ENCODE measurements around the gene SERPINB7. TPM values are rescaled to one million over a fixed set of nuclear protein-coding genes. Genes with fewer than 3 reads are reported as not detected.

The SERPINB7 gene
- total and polyA plus RNA-seq, 10 of the 15 experiments (the other 5 are each of a cell fraction or from before 2014, with no cell fraction given): not detected

DNA sequence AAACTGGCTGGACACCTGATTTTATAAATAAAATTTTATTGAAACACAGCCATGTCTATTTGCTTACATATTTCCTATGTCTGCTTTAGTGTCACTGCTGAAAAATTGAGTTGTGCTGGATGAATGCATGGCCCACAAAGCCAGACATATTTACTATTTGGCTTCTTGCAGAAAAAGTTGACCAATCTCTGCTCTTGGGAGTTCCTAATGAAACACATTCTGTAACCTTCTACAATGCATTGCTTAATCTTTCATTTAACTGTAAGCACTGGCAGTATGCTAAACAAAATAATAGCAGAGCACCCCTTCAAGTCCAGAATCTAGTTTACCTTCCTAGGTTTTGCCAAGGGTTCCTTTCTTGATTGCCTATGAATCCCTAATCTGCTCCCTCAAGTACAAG lies 17.7 kb upstream of the SERPINB7 start:
- no peak overlapping the region for H3K9ac ChIP-seq (ENCODE audit: control insufficient read depth, insufficient read depth, low read length)
- DNase-seq (ENCODE audit: low read depth, low spot score) (no peak), FAIRE-seq (no peak), ATAC-seq (no peak)
- no peak overlapping the region for H3K27ac ChIP-seq (ENCODE audit: control insufficient read depth, insufficient read depth)
- H3K4me3 ChIP-seq: no peak overlapping the region
- SMC1A ChIA-PET (ENCODE audit: uncharacterized antibody, unreplicated experiment): interaction anchor here (0.6 kb wide), 1 partner anchor 14 kb away, joined by 3 read pairs; no protein-coding TSS in a partner anchor
- H2AFZ ChIP-seq (ENCODE audit: control insufficient read depth, low read depth, low read length): no peak overlapping the region
- H3K4me1 ChIP-seq (ENCODE audit: control insufficient read depth, insufficient read depth, low read length): no peaks in the 10 kb centered on the region
- no peaks in the 10 kb centered on the region for H3K36me3 ChIP-seq (ENCODE audit: control insufficient read depth in 2 of 2, insufficient read depth in 2 of 2, low read length in 1 of 2)
- H3K27me3 ChIP-seq (replicated peaks in 1 of 2; ENCODE audit: control insufficient read depth in 2 of 2, insufficient read depth in 2 of 2, low read length in 1 of 2): peaks cover 0 to 1% of the 10 kb centered on the region in 2 experiments; a peak in 2 of 4 replicates
- no peaks in the 10 kb centered on the region; the same call in 2 of the 3 replicates for H3K9me3 ChIP-seq (replicated peaks; ENCODE audit: control insufficient read depth, insufficient read depth, low read length)
- CTCF ChIA-PET: interaction anchor here (0.7 kb wide), 1 partner anchor 239 kb away, joined by 4 read pairs; no protein-coding TSS in a partner anchor
- H4K20me1 ChIP-seq (ENCODE audit: control insufficient read depth, insufficient read depth): no peaks in the 10 kb centered on the region
- TF ChIP-seq, protein P1, sequence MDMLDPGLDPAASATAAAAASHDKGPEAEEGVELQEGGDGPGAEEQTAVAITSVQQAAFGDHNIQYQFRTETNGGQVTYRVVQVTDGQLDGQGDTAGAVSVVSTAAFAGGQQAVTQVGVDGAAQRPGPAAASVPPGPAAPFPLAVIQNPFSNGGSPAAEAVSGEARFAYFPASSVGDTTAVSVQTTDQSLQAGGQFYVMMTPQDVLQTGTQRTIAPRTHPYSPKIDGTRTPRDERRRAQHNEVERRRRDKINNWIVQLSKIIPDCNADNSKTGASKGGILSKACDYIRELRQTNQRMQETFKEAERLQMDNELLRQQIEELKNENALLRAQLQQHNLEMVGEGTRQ (IDR thresholded peaks at IDR 0.05; ENCODE audit: borderline replicate concordance, low read depth, low read length): no peak
- BruUV-seq (replicated peaks): no TSS peak
- intact Hi-C loops (cut with micrococcal nuclease; ENCODE audit: unreplicated experiment) (no loop called here), in situ Hi-C loops (cut with MboI) (no loop called here)
- POLR2A ChIA-PET: no interaction called here
- RAD21 ChIA-PET (ENCODE audit: unreplicated experiment): no interaction called here
- no peak overlapping the region for H3K4me2 ChIP-seq (ENCODE audit: control insufficient read depth, insufficient read depth)
- H3K79me2 ChIP-seq (ENCODE audit: control insufficient read depth, insufficient read depth, low read length): no peaks in the 10 kb centered on the region

- TF ChIP-seq ZNF592 (IDR thresholded peaks at IDR 0.05) (no peak), SMAD1 (IDR thresholded peaks at IDR 0.05; ENCODE audit: low read depth, partially characterized antibody) (no peak), FOXK2 (IDR thresholded peaks at IDR 0.05) (no peak), SP1 (IDR thresholded peaks at IDR 0.05; ENCODE audit: low read depth, low read length) (no peak), SREBF1 (IDR thresholded peaks at IDR 0.05; ENCODE audit: low read length) (no peak), RAD51 (IDR thresholded peaks at IDR 0.05) (no peak), EZH2 (IDR thresholded peaks at IDR 0.05; ENCODE audit: borderline replicate concordance, control insufficient read depth, low read depth, low read length) (no peak)
- RAD21 ChIA-PET (ENCODE audit: unreplicated experiment): no interaction called here
- Histone ChIP-seq H3K27ac (ENCODE audit: control insufficient read depth, insufficient read depth) (no peak overlapping the region), H3K4me1 (ENCODE audit: control insufficient read depth, insufficient read depth, low read length) (no peaks in the 10 kb centered on the region), H3K4me2 (ENCODE audit: control insufficient read depth, insufficient read depth) (no peak overlapping the region), H4K20me1 (ENCODE audit: control insufficient read depth, insufficient read depth) (no peaks in the 10 kb centered on the region), H3K36me3 (ENCODE audit: control insufficient read depth in 2 of 2, insufficient read depth in 2 of 2, low read length in 1 of 2) (no peaks in the 10 kb centered on the region), H3K27me3 (replicated peaks in 1 of 2; ENCODE audit: control insufficient read depth in 2 of 2, insufficient read depth in 2 of 2, low read length in 1 of 2) (no peaks in the 10 kb centered on the region; a peak in 1 of 4 replicates), H2AFZ (ENCODE audit: control insufficient read depth, low read depth, low read length) (no peak overlapping the region), H3K79me2 (ENCODE audit: control insufficient read depth, insufficient read depth, low read length) (no peaks in the 10 kb centered on the region), H3K9ac (ENCODE audit: control insufficient read depth, insufficient read depth, low read length) (no peak overlapping the region), H3K9me3 (replicated peaks; ENCODE audit: control insufficient read depth, insufficient read depth, low read length) (no peaks in the 10 kb centered on the region; the same call in 2 of the 3 replicates), H3K4me3 (no peak overlapping the region)
- CTCF ChIA-PET: no interaction called here
- WGBS (ENCODE audit: insufficient coverage, insufficient replicate concordance, low lambda C conversion rate, missing lambda C conversion rate): 9% methylated on average over 3 of the region's 3 CpGs
- FAIRE-seq: no peak
- POLR2A ChIA-PET: no interaction called here
- intact Hi-C loops (cut with micrococcal nuclease; ENCODE audit: unreplicated experiment) (no loop called here), in situ Hi-C loops (cut with MboI) (no loop called here)
- SMC1A ChIA-PET (ENCODE audit: uncharacterized antibody, unreplicated experiment): interaction anchor here (0.8 kb wide), 1 partner anchor 13 kb away, joined by 3 read pairs; no protein-coding TSS in a partner anchor
- ATAC-seq: no peak
- DNase-seq (ENCODE audit: low read depth, low spot score): no peak
- BruUV-seq (replicated peaks): no TSS peak
Measured at GRCh38 chr18:63758615-63759240, 16.5 kb upstream of the SERPINB7 start.
